DOHH2 (cell line): Measurements from ENCODE around the gene CAMTA2.

Experiments
- H3F3A ChIP-seq: fragments of 200-600 bp; sonication (generic), shearing (Covaris generic); 2 replicates; pipeline ENCODE4 v1.6.0; 2016; ENCODE audit warnings: antibody characterized with exemption, mild to moderate bottlenecking; ENCODE audit not compliant: control insufficient read depth, insufficient read depth
- H3K27ac ChIP-seq: fragments of 200-600 bp; sonication (generic); 2 replicates; pipeline ENCODE4 v1.5.1; 2014; ENCODE audit warnings: low read depth, mild to moderate bottlenecking, low read length, moderate library complexity
- H3K27me3 ChIP-seq: fragments of 200-600 bp; sonication (generic); 2 replicates; pipeline ENCODE4 v1.6.1; 2014; ENCODE audit warnings: mild to moderate bottlenecking, low read length, mixed read lengths; ENCODE audit not compliant: control insufficient read depth
- H3K36me3 ChIP-seq: fragments of 200-600 bp; sonication (generic); 2 replicates; pipeline ENCODE4 v1.6.1; 2014; ENCODE audit warnings: mild to moderate bottlenecking, low read length, moderate library complexity, mixed read lengths; ENCODE audit not compliant: control insufficient read depth
- H3K4me1 ChIP-seq: fragments of 200-600 bp; sonication (generic); 2 replicates; pipeline ENCODE4 v1.6.1; 2014; ENCODE audit warnings: mild to moderate bottlenecking, low read length, mixed read lengths; ENCODE audit not compliant: control insufficient read depth
- H3K4me2 ChIP-seq: fragments of 200-600 bp; sonication (generic); 2 replicates; pipeline ENCODE4 v1.6.0; 2014; ENCODE audit warnings: mild to moderate bottlenecking, low read length, moderate library complexity
- H3K4me3 ChIP-seq: fragments of 200-600 bp; sonication (generic); 2 replicates; pipeline ENCODE4 v1.5.1; 2014; ENCODE audit warnings: mild to moderate bottlenecking, low read length, mixed read lengths
- H3K79me2 ChIP-seq: fragments of 200-600 bp; sonication (generic); 2 replicates; pipeline ENCODE4 v1.6.1; 2014; ENCODE audit warnings: mild to moderate bottlenecking, low read length, mixed read lengths; ENCODE audit not compliant: control insufficient read depth
- H3K9me2 ChIP-seq: fragments of 200-600 bp; sonication (generic); replicated peaks from 2 replicates; pipeline ENCODE4 v1.6.1; 2014; ENCODE audit warnings: mild to moderate bottlenecking, low read length, mixed read lengths; ENCODE audit not compliant: control insufficient read depth
- H3K9me3 ChIP-seq: fragments of 200-600 bp; sonication (generic); 2 replicates; pipeline ENCODE4 v1.6.1; 2014; ENCODE audit warnings: antibody characterized with exemption, low read length, mixed read lengths; ENCODE audit not compliant: control insufficient read depth, insufficient read depth
- H4K20me1 ChIP-seq: fragments of 200-600 bp; sonication (generic); 2 replicates; pipeline ENCODE4 v1.6.0; 2014; ENCODE audit warnings: low read depth, mild to moderate bottlenecking, antibody characterized with exemption, low read length, moderate library complexity; ENCODE audit not compliant: control insufficient read depth, insufficient read depth
- EZH2phosphoT487 ChIP-seq: fragments of 200-600 bp; sonication (generic); IDR thresholded peaks from 2 replicates; pipeline ENCODE4 v1.6.1; 2017; ENCODE audit warnings: borderline replicate concordance, mild to moderate bottlenecking, antibody characterized with exemption, low read length, moderate library complexity, mixed read lengths
- TF ChIP-seq, protein P1 (sequence below): fragments of 200-600 bp; sonication (generic); IDR thresholded peaks from one replicate; pipeline ENCODE4 v1.5.1; 2014; ENCODE audit warnings: antibody characterized with exemption, mild to moderate bottlenecking, low read depth, low read length; ENCODE audit not compliant: poor library complexity, severe bottlenecking

Gene CAMTA2

DNA sequence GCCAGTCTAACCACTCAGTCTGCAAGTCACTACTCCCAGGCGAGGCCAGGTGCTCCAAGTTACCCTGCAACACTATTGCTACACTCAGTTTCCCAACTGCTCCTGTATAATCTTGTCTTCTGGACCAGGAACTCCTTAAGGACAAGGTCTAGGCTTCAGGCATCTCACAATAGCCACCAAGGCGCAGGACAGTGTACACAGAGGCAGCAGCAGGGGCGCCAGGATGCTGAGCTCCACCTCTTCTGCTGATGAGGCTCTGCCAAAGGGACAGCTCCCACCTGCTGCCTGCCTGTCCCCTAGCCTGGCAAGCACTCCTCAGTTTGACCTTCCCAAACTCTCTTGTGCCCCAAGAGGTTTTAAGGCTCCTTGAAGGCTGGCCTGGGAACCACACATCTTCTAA, 51.0 kb downstream of the CAMTA2 start:
- H3K27me3 ChIP-seq, result no peaks in the 10 kb centered on the region
- H3K4me1 ChIP-seq, result peaks cover 26% of the 10 kb centered on the region
- H4K20me1 ChIP-seq, result no peaks in the 10 kb centered on the region; the same call in 1 of the 2 replicates
- H3K36me3 ChIP-seq, result peaks cover 56% of the 10 kb centered on the region
- H3F3A ChIP-seq, result peaks cover 7% of the 10 kb centered on the region
- H3K4me2 ChIP-seq, result no peak overlapping the region
- no peak overlapping the region for H3K27ac ChIP-seq
- H3K79me2 ChIP-seq, result peaks cover 33% of the 10 kb centered on the region
- H3K9me2 ChIP-seq, result no peaks in the 10 kb centered on the region
- H3K9me3 ChIP-seq, result no peaks in the 10 kb centered on the region
- no peak for TF ChIP-seq EZH2phosphoT487
- TF ChIP-seq, protein P1, sequence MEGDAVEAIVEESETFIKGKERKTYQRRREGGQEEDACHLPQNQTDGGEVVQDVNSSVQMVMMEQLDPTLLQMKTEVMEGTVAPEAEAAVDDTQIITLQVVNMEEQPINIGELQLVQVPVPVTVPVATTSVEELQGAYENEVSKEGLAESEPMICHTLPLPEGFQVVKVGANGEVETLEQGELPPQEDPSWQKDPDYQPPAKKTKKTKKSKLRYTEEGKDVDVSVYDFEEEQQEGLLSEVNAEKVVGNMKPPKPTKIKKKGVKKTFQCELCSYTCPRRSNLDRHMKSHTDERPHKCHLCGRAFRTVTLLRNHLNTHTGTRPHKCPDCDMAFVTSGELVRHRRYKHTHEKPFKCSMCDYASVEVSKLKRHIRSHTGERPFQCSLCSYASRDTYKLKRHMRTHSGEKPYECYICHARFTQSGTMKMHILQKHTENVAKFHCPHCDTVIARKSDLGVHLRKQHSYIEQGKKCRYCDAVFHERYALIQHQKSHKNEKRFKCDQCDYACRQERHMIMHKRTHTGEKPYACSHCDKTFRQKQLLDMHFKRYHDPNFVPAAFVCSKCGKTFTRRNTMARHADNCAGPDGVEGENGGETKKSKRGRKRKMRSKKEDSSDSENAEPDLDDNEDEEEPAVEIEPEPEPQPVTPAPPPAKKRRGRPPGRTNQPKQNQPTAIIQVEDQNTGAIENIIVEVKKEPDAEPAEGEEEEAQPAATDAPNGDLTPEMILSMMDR, result no peak
- no peak overlapping the region for H3K4me3 ChIP-seq

DNA sequence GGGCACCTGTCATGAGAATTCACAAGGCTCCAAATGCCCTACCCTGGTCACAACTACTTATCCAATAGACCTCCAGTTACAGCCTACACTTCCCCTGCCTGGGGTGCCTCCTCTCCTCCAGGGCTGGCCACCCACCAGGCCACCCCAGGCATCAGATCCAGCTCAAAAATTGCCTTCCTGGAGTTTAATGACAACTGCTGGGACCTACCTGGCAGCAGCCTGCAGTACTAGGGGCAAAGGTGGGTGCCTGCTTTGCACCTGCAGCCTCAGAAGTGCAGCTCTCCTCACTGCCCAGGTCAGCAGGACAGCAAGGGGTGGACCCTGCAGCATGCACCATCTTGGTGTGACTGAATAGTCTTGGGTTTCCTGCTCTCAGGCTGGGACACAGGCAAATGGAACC, 51.8 kb downstream of the CAMTA2 start:
- no peak overlapping the region for H3K4me2 ChIP-seq
- H3K79me2 ChIP-seq, result peaks cover 25% of the 10 kb centered on the region
- no peak for TF ChIP-seq EZH2phosphoT487
- TF ChIP-seq, protein P1, result no peak
- peaks cover 4% of the 10 kb centered on the region for H3F3A ChIP-seq
- no peak overlapping the region for H3K4me3 ChIP-seq
- no peaks in the 10 kb centered on the region for H3K9me3 ChIP-seq
- no peaks in the 10 kb centered on the region for H3K9me2 ChIP-seq
- H3K4me1 ChIP-seq, result peaks cover 22% of the 10 kb centered on the region
- H3K36me3 ChIP-seq, result peaks cover 48% of the 10 kb centered on the region
- H3K27me3 ChIP-seq, result no peaks in the 10 kb centered on the region
- no peaks in the 10 kb centered on the region; the same call in 1 of the 2 replicates for H4K20me1 ChIP-seq
- no peak overlapping the region for H3K27ac ChIP-seq

DNA sequence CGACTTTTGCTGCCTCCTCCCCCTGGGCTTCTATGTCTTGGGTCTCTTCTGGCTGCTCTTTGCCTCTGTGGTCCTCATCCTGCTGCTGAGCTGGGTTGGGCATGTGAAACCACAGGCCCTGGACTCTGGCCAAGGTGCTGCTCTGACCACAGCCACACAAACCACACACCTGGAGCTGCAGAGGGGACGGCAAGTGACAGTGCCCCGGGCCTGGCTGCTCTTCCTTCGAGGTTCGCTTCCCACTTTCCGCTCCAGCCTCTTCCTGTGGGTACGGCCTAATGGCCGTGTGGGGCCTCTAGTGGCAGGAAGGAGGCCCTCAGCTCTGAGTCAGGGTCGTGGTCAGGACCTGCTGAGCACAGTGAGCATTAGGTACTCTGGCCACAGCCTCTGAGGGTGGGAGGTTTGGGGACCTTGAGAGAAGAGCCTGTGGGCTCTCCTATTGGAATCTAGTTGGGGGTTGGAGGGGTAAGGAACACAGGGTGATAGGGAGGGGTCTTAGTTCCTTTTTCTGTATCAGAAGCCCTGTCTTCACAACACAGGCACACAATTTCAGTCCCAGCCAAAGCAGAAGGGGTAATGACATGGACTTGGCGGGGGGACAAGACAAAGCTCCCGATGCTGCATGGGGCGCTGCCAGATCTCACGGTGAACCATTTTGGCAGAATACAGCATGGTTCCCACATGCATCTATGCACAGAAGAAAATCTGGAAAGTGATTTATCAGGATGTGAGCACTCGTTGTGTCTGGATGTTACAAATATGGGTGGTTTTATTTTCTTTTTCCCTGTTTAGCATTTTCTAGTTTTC, 53.1 kb downstream of the CAMTA2 start:
- Histone ChIP-seq H3K36me3 (peaks cover 41% of the 10 kb centered on the region), H3K4me1 (peaks cover 22% of the 10 kb centered on the region), H4K20me1 (no peaks in the 10 kb centered on the region; the same call in 1 of the 2 replicates), H3K27ac (no peak overlapping the region), H3K79me2 (peaks cover 19% of the 10 kb centered on the region), H3K9me3 (no peaks in the 10 kb centered on the region), H3K4me3 (no peak overlapping the region), H3F3A (no peaks in the 10 kb centered on the region), H3K27me3 (no peaks in the 10 kb centered on the region), H3K4me2 (peak overlapping the region; percentile 25; the same call in 1 of the 2 replicates), H3K9me2 (no peaks in the 10 kb centered on the region)
- no peak for TF ChIP-seq EZH2phosphoT487
- TF ChIP-seq, protein P1, result peak; percentile 34
